Body of pancreas (tissue), 4 donors: ENCODE data around the gene EPS15. TPM values are rescaled to one million over a fixed set of nuclear protein-coding genes. Genes with fewer than 3 reads are reported as not detected.
"Not testable (repeated sequence)": the region's sequence is repeated elsewhere in the genome, so short reads cannot be mapped to it uniquely, and the experiment has no call there.

Experiments used
- ATAC-seq: fragments of 150-250 bp; one replicate; pipeline ENCODE4 v1.9.1; 2016
- DNase-seq, 4 donors: peaks; one replicate each; pipeline ENCODE4 v3.0.0-alpha.2; 2019
- H3K27ac ChIP-seq, 4 donors: fragments of 200-600 bp; sonication (generic); 1 replicate in 3 of 4; 2 replicates in 1 of 4; pipeline versions ENCODE4 v1.5.1 to v1.6.1; 2016 to 2019; ENCODE audit warnings: mild to moderate bottlenecking in 1 of 4, mixed read lengths in 1 of 4, moderate library complexity in 1 of 4
- H3K27me3 ChIP-seq, 2 donors: fragments of 200-600 bp; sonication (generic); one replicate each; pipeline ENCODE4 v1.6.0; 2016; ENCODE audit warnings: mild to moderate bottlenecking in 1 of 2
- H3K36me3 ChIP-seq, 2 donors: fragments of 200-600 bp; sonication (generic); replicated peaks in 1 of 2; 2 replicates each; pipeline ENCODE4 v1.5.1; 2016; ENCODE audit warnings: low read depth in 2 of 2; ENCODE audit not compliant: insufficient read depth in 1 of 2
- H3K4me1 ChIP-seq: fragments of 200-600 bp; sonication (generic); one replicate; pipeline ENCODE4 v1.6.0; 2016
- H3K4me3 ChIP-seq, 2 donors: fragments of 200-600 bp; sonication (generic); 1 replicate in 1 of 2; 2 replicates in 1 of 2; pipeline ENCODE4 v1.5.1; 2016 to 2019
- H3K9me3 ChIP-seq, 3 donors: fragments of 200-600 bp; sonication (generic); 1 replicate in 2 of 3; 2 replicates in 1 of 3; pipeline ENCODE4 v1.5.1; 2016
- POLR2A ChIP-seq, 3 donors: fragments of 450-650 bp; IDR thresholded peaks; one replicate each; pipeline ENCODE4 v1.6.1; 2016; ENCODE audit warnings: antibody characterized with exemption in 3 of 3, mild to moderate bottlenecking in 2 of 3
- WGBS, 2 donors: methylation state at CpG; one replicate each; pipeline ENCODE4 v1.1.5; 2017; 5-methylcytosine and 5-hydroxymethylcytosine counted together
- intact Hi-C: fragments of 100-400 bp; cut with DNase I; formaldehyde crosslinking; loops from one replicate; pipeline ENCODE4 v1.15.1; 2023
- total RNA-seq, 2 donors: library from RNA; depleted of rRNA; stranded (reverse); fragments of >200 nt; gene quantifications; one replicate each; pipeline ENCODE4 v1.1.0, GENCODE V29; 2016
- TF ChIP-seq, protein P1 (sequence below), 7 experiments: fragments of 450-650 bp in 4 of 7; fragments of 200-600 bp in 3 of 7; sonication (generic) in 3 of 7; IDR thresholded peaks; one replicate each; pipeline ENCODE4 v1.5.1; 2016 to 2019; ENCODE audit warnings: antibody characterized with exemption in 7 of 7

The EPS15 gene
- total RNA-seq, 2 donors from 2014 or later: 37.4 to 46.8 TPM

DNA sequence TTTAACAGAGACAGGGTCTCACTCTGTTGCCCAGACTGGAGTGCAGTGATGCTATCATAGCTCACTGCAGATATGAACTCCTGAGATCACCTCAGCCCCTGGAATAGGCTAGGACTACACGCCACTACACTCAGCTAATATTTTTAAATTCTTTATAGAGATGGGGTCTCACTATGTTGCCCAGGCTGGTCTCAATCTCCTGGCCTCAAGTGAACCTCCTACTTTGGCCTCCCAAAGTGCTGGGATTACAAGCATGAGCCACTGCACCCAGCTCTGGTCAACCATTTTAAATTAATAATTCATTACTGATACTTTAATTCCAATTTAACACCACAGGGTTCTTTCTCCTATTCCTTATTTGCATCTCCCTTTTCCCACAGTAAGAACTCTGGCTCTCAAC, 18.5 kb upstream of the EPS15 start:
- WGBS, 2 donors: 88% methylated on average over 1 of the region's 1 CpG
- H3K4me1 ChIP-seq: no peaks in the 10 kb centered on the region
- no peak overlapping the region for H3K27ac ChIP-seq
- peaks cover 0 to 4% of the 10 kb centered on the region in 2 donors for H3K27me3 ChIP-seq
- no peak for TF ChIP-seq POLR2A (IDR thresholded peaks at IDR 0.05)
- TF ChIP-seq, protein P1, sequence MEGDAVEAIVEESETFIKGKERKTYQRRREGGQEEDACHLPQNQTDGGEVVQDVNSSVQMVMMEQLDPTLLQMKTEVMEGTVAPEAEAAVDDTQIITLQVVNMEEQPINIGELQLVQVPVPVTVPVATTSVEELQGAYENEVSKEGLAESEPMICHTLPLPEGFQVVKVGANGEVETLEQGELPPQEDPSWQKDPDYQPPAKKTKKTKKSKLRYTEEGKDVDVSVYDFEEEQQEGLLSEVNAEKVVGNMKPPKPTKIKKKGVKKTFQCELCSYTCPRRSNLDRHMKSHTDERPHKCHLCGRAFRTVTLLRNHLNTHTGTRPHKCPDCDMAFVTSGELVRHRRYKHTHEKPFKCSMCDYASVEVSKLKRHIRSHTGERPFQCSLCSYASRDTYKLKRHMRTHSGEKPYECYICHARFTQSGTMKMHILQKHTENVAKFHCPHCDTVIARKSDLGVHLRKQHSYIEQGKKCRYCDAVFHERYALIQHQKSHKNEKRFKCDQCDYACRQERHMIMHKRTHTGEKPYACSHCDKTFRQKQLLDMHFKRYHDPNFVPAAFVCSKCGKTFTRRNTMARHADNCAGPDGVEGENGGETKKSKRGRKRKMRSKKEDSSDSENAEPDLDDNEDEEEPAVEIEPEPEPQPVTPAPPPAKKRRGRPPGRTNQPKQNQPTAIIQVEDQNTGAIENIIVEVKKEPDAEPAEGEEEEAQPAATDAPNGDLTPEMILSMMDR (IDR thresholded peaks at IDR 0.05): no peak
- intact Hi-C loops: no loop called here
- ATAC-seq (no peak), DNase-seq (no peak)
- H3K4me3 ChIP-seq: no peak overlapping the region
- no peaks in the 10 kb centered on the region for H3K36me3 ChIP-seq
- no peaks in the 10 kb centered on the region for H3K9me3 ChIP-seq

DNA sequence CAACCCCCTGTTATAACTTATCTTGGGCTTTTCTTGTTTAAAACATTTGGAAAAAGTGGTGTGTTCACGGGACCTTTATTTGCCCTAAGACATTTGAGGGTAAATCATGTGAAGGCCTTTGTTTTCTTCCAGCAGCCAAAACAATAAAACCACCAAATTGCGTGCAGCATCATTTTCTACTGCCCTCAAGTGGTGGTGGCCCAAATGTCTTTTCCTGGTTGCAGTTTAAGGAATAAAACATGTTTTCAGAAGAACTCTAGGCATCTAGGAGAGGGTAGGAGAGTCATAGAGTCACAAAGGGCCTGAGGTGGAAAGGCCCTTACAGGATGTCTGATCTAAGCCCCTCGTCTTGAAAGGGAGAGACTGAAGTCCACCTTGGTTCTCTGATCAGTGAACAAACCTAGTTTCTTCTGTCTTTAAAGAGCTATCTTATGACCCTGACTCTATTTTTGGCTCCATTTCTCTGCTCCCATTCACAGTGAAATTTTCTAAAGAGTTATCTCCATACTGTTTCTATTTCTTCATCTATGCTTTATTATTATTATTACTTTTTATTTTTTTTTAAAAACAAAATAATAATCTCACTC, 16.0 kb upstream of the EPS15 start:
- peak; percentile 59 for ATAC-seq
- WGBS, 2 donors: 13 to 14% methylated on average over 3 of the region's 3 CpGs
- Histone ChIP-seq H3K36me3 (no peaks in the 10 kb centered on the region), H3K27ac (no peak overlapping the region), H3K27me3 (peaks cover 0 to 4% of the 10 kb centered on the region in 2 donors), H3K4me3 (no peak overlapping the region), H3K9me3 (no peaks in the 10 kb centered on the region), H3K4me1 (no peaks in the 10 kb centered on the region)
- intact Hi-C loops: no loop called here
- TF ChIP-seq, protein P1 (IDR thresholded peaks at IDR 0.05): peak; percentile 38 to 70 (median 59)
- TF ChIP-seq POLR2A (IDR thresholded peaks at IDR 0.05): no peak
- DNase-seq: peak; percentile 33 to 54 (median 43)

DNA sequence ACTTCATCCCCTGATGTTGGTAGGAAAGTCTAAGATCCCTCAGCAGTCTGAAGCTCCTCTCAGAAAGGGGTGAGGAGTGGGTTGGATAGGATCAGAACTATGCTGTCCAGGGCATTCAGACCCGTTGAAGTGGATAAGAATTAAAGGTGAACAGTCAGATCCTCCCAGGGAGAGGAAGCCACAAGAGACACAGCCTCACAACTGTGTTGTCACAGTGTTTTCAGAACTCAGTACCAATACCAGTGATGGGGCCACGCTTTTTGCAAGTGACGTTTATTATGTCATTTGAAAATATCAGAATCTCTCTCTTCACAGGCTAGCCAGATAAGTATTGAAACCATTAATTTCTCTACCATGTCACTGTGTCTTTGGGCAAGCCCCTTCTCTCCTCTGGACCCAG, 15.4 kb upstream of the EPS15 start:
- H3K9me3 ChIP-seq: no peaks in the 10 kb centered on the region
- intact Hi-C loops: no loop called here
- no peak overlapping the region for H3K27ac ChIP-seq
- WGBS, 2 donors: 43 to 49% methylated on average over 3 of the region's 3 CpGs
- H3K4me1 ChIP-seq: no peaks in the 10 kb centered on the region
- ATAC-seq: no peak
- no peak overlapping the region for H3K4me3 ChIP-seq
- H3K27me3 ChIP-seq: peaks cover 0 to 4% of the 10 kb centered on the region in 2 donors
- no peaks in the 10 kb centered on the region for H3K36me3 ChIP-seq
- TF ChIP-seq, protein P1 (IDR thresholded peaks at IDR 0.05): no peak
- no peak for TF ChIP-seq POLR2A (IDR thresholded peaks at IDR 0.05)
- no peak for DNase-seq

DNA sequence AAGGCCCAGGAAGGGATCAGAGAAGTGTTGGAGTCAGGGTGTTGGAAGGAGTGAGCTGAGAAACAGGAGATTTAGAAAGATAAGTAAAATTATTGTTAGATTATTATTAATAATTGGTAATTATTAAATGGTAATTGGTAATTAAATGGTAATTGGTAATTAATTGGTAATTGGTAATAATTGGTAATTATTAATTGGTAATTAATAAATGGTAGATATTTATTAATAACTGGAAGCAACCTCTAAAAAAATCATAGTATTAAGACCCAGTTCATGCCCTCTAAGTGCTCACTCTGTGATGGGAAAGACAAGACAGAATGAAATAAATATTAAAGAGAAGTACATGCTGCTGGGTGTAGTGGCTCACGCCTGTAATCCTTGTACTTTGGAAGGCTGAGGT, 13.8 kb upstream of the EPS15 start:
- Histone ChIP-seq H3K4me3 (no peak overlapping the region), H3K36me3 (no peaks in the 10 kb centered on the region), H3K4me1 (no peaks in the 10 kb centered on the region), H3K27ac (no peak overlapping the region), H3K27me3 (peaks cover 0 to 4% of the 10 kb centered on the region in 2 donors), H3K9me3 (no peaks in the 10 kb centered on the region)
- DNase-seq: no peak
- no peak for ATAC-seq
- intact Hi-C loops: no loop called here
- WGBS, 2 donors: 86 to 96% methylated on average over 1 of the region's 1 CpG
- no peak for TF ChIP-seq POLR2A (IDR thresholded peaks at IDR 0.05)
- TF ChIP-seq, protein P1 (IDR thresholded peaks at IDR 0.05): no peak

DNA sequence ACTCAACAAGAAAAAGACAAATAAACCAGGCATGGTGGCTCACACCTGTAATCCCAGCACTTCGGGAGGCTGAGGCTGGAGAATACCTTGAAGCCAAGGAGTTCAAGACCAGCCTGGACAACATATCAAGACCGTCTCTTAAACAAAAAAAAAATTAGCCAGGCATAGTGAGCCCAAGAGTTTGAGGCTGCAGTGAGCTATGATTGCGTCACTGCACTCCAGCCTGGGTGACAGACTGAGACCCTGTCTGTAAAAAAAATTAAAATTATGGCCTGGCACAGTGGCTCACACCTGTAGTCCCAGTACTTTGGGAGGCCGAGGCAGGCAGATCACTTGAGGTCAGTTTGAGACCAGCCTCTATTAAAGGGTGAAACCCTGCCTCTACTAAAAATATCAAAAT, 11.4 kb upstream of the EPS15 start:
- ATAC-seq, H3K36me3 ChIP-seq, H3K4me1 ChIP-seq, DNase-seq, intact Hi-C loops, H3K27ac ChIP-seq, H3K27me3 ChIP-seq, H3K4me3 ChIP-seq, H3K9me3 ChIP-seq: not testable (repeated sequence)
- 87 to 94% methylated on average over 4 of the region's 4 CpGs for WGBS, 2 donors
